MM.1S (cell line): ENCODE measurements around the gene TULP4.

Source experiments
- CTCF ChIP-seq: fragments of 300-600 bp; sonication (generic); IDR thresholded peaks from 2 replicates; pipeline ENCODE4 v1.5.1; 2016; ENCODE audit warnings: antibody characterized with exemption, low read length, mixed read lengths
- EZH2phosphoT487 ChIP-seq: fragments of 300-600 bp; sonication (generic); IDR thresholded peaks from 2 replicates; pipeline ENCODE4 v1.6.1; 2018; ENCODE audit warnings: antibody characterized with exemption, low read length

- no peak for TF ChIP-seq CTCF
- no peak for TF ChIP-seq EZH2phosphoT487
Measured at GRCh38 chr6:158278004-158278403, 34.3 kb upstream of the TULP4 start.
